ENCODE results near the gene MAGI1. TPM values are rescaled to one million over a fixed set of nuclear protein-coding genes. Genes with fewer than 3 reads are reported as not detected.
A peak's percentile ranks its signal among the peaks of the same experiment; 100 is the strongest.
"Not testable (repeated sequence)": the region's sequence is repeated elsewhere in the genome, so short reads cannot be mapped to it uniquely, and the experiment has no call there.

MAGI1 gene
- total RNA-seq, 1 experiment from 2014 or later = 0.93 TPM

- DNase-seq (ENCODE audit: low spot score) = not testable (repeated sequence)
These were observed 473.0 kb downstream of the MAGI1 start for GRCh38 chr3:65565744-65566143.

- DNase-seq (ENCODE audit: low spot score) = no peak
These were observed 474.2 kb downstream of the MAGI1 start for GRCh38 chr3:65564483-65564882.

- no peak for DNase-seq (ENCODE audit: low spot score)
These were observed 474.9 kb downstream of the MAGI1 start for GRCh38 chr3:65563861-65564260.

DNA sequence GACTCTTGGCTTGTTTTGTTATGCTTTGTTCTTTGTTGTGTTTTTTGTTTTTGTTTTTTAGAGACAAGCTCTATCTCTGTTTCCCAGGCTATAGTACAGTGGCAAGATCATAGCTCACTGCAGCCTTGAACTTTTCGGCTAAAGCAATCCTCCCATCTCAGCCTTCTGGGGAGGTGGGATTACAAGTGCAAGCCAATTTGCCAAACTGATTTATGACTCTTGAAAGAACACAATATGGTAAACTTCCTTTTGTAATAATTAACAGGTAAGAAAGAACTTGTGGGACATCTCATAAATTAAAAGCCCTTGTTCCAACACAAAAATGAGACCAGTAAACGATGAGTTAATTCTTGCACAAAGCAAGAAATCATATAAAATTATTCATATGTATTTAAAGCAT is 476.3 kb downstream of the MAGI1 start:
- DNase-seq (ENCODE audit: low spot score) = no peak

GRCh38 chr3:65561617-65562016 is 477.1 kb downstream of the MAGI1 start:
- DNase-seq (ENCODE audit: low spot score) = no peak

GRCh38 chr3:65560901-65561300 is 477.8 kb downstream of the MAGI1 start:
- no peak for DNase-seq (ENCODE audit: low spot score)

- DNase-seq (ENCODE audit: low spot score) = no peak
These were observed 478.6 kb downstream of the MAGI1 start for GRCh38 chr3:65560133-65560532.

- DNase-seq (ENCODE audit: low spot score) = no peak
These were observed 479.1 kb downstream of the MAGI1 start for GRCh38 chr3:65559643-65560042.

DNA sequence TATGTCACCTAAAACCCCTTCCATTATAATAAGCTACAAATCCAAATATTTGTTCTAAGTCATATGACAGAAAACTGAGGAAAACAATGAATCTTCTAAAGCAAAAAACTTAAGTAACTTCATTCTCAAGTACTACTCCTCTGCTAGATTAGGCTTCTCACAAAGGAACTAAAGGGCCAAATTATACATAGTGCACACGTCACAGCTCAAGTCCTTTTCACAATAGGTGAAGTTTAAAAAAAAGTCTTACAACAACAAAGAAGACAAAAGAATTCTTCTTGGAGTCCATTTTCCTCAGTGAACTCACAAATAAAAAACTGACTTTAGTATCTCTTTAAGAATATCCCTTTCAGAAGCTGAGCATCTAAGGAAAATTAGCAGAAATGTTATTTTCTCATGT is 479.9 kb downstream of the MAGI1 start:
- DNase-seq (ENCODE audit: low spot score) = no peak

- no peak for DNase-seq (ENCODE audit: low spot score)
These were observed 480.7 kb downstream of the MAGI1 start for GRCh38 chr3:65557899-65558564.

DNA sequence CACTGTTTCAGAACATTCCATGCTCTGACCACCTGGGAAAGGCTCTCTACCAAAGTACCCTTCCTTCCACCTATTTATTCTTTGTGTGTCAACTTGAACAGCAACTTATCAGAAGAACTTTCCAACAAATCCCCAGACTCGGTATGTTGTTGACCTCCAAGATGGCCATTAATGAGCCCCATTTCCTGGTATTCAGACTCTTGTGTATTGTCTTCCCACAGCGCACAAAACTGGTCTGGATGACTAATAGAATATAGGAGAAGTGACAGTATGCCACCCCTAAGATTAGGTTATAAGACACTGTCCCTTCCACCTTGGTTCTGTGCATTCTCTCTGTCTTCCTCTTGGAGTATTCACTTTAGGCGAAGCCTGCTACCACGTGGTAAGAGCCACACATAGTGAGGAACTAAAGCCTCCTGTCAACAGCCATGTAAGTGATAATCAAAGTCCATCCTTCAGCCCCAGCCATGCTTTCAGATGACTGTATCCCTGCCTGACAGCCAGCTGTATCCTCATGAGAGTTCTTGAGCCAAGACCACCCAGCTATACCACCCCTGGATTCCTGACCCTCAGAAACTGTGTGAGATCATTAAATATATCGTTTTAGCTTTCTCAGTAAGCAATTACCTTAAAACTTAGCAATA is 481.7 kb downstream of the MAGI1 start:
- no peak for DNase-seq (ENCODE audit: low spot score)

DNA sequence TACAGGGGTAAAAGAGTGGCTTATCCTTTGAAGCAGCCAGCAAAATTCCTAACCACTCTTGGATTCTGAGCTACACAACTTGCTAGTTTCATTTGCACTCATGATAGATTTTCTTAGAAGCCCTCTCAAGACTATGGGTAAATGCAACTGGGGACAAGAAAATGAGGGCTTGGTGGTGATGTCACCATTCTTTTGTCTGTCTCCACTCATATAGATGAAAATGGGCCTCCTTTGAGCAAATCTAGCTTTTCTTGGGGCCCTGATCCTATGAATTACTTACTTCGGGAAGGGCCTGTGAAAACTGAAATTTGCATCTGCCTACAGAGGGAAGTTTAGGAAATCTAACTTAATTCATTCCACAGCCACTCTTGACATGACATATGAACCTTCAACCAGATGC is 486.3 kb downstream of the MAGI1 start:
- DNase-seq (ENCODE audit: low spot score) = no peak

DNA sequence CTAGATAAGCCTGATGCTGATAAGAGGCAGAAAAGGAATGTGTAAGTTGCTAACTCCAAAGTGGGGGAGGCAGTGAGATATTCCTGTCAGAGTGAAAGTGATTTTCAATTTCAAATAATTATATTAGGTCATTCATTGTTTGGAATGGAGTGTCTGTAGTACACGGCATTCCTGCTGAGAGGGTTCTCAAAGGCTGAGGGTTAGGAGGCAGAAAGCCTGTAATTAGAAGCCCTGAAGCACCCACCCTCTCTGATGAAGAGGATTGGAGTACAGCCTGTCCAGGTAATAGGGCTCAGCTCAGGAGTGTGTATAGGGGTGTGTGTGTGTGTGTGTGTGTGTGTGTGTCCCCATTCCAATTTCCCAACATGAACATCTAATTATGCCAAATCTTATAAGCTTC is 486.8 kb downstream of the MAGI1 start:
- no peak for DNase-seq (ENCODE audit: low spot score)

DNA sequence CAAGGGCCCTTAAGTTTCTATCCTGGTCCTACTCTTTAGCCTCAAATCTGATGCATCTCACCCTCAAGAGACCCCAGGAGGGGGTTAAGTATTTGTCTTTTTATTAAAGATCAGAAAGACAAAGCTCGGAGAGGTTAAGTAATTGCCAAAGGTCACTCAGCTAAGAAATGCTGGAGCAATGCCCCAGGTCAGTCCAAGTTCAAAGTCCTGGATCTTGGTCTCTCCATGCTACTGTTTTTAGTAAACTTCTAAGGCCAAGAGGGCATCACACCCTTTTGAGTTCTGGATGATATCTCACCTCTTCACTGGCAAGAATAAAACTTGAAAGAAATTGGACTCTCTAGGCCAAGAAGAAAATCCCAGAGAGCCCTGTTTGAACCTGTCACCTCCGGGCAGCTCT is 488.6 kb downstream of the MAGI1 start:
- DNase-seq (ENCODE audit: low spot score) = no peak

DNA sequence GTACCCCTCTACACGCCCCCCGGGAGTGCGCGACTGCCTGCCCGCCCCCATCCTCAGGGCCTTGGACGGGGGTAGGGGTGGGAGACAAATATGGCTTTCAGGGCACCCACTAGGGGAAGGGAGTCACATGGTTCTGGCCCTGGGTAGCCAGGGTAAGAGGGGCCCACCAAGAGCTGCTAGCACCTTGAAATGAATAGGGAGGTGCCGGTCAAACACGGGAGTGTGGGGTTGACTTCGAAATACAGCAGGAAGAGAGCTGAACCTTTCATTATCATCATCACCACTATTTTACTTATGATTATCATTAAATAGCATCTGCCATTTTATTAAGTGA is 489.1 kb downstream of the MAGI1 start:
- DNase-seq (ENCODE audit: low spot score) = no peak

- DNase-seq (ENCODE audit: low spot score) = no peak
These were observed 489.7 kb downstream of the MAGI1 start for GRCh38 chr3:65548848-65549625.

DNA sequence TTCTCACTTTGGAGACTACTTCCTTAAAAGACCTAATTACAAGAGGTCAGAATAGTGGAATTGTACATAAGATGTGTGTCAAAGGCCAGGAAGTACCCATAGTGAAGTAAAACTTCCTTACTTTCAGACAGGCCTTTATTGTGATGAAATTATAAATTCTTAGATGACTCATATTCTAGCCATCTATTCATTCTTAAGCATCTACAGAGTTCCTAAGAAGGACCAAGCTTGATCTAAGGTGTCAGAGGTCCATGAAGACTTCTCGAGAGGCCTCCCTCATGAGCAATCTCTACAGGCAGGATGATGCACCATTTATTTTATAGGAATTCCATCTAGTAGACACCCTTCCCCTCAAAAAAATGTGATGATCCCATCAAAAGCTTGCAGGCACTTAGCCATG is 493.3 kb downstream of the MAGI1 start:
- DNase-seq (ENCODE audit: low spot score) = no peak

DNA sequence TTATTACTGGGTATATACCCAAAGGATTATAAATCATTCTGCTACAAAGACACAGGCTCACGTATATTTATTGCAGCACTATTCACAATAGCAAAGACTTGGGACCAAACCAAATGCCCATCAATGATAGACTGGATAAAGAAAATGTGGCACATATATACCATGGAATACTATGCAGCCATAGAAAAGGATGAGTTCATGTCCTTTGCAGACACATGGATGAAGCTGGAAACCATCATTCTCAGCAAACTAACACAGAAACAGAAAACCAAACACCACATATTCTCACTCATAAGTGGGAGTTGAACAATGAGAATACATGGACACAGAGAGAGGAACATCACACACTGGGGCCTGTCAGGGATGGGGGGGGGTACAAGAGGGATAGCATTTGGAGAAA is 495.3 kb downstream of the MAGI1 start:
- DNase-seq (ENCODE audit: low spot score) = not testable (repeated sequence)

DNA sequence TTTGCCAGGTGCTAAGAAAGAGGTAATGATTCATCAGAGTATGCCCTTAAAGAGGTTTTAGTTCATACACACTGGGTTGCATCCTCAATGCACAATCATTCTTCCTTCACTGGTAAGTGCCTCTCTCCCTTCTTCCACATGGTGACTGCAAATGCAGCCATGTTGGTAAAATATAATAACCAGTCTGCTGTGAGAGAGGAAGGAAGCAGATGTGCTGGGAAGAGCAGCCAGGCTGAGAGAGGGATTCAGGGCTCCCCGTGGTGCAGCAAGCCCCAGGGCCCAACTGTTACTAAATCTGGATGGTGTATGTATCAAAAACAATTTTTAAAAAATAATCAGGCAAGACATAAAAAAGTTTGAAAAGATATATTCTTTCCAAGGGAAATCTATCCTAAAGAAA is 498.1 kb downstream of the MAGI1 start:
- DNase-seq (ENCODE audit: low spot score) = no peak

- DNase-seq (ENCODE audit: low spot score) = no peak
These were observed 499.1 kb downstream of the MAGI1 start for GRCh38 chr3:65539616-65540015.

GRCh38 chr3:65538101-65538500 is 500.6 kb downstream of the MAGI1 start:
- DNase-seq (ENCODE audit: low spot score) = peak; percentile 4

DNA sequence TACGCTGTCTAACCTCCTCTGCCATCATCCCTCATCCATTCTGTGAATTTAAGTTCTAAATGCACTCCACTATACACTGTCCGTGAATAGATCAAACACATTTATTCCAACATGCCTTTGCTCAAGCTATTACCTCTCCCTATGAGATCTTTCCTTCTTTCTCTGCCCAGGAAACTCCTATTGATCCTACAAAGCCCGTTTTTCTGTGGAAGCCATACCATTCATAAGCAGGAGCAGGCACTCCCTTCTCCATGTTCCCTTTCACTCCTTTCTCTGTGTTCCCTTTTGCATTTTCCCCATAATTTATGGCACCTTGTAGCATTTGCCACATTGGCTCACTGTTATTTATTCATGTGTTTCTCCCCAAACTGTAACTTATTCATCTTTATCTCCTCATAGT is 501.6 kb downstream of the MAGI1 start:
- no peak for DNase-seq (ENCODE audit: low spot score)

DNA sequence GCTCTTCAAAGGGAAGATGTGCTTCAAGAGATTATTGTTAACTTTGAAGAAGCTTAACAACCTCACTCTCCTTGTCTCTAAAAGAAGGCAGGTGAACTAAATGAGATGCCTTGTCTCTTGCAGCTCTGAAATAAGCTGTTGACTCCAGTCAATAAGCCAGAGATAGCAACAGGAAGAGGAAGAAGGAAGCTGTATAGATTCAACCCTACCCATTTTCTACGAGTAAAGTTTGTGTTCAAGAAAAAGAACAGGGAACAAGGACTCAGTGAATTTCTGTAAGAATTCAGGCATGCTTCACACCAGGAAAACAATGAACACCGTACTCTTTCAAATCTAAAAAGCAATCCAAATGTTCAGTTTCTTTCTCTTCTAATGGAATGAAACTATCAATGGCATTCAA is 503.5 kb downstream of the MAGI1 start:
- no peak for DNase-seq (ENCODE audit: low spot score)

All from H4 (cell line).